Progenitor cell of endocrine pancreas (in vitro differentiated cells): ENCODE data around the gene AMER1. TPM values are rescaled to one million over a fixed set of nuclear protein-coding genes. Genes with fewer than 3 reads are reported as not detected.

Experiments used
- DNase-seq: peaks from one replicate; pipeline ENCODE4 v3.0.0; 2021; ENCODE audit warnings: low spot score; ENCODE audit not compliant: unreplicated experiment
- H3K27ac Mint-ChIP-seq: 2 replicates; pipeline ENCODE4 v1.8.0; 2021; ENCODE audit warnings: mild to moderate bottlenecking, moderate library complexity, mixed read lengths
- H3K27me3 Mint-ChIP-seq: 2 replicates; pipeline ENCODE4 v1.8.0; 2021; ENCODE audit warnings: mixed read lengths
- H3K36me3 Mint-ChIP-seq: 2 replicates; pipeline ENCODE4 v1.8.0; 2022; ENCODE audit warnings: mixed read lengths; ENCODE audit not compliant: insufficient read depth
- H3K4me1 Mint-ChIP-seq: 2 replicates; pipeline ENCODE4 v1.8.0; 2021; ENCODE audit warnings: low read depth, mixed read lengths
- H3K4me3 Mint-ChIP-seq: 2 replicates; pipeline ENCODE4 v1.8.0; 2021; ENCODE audit warnings: low read depth, mild to moderate bottlenecking, moderate library complexity, mixed read lengths
- H3K9me3 Mint-ChIP-seq: 2 replicates; pipeline ENCODE4 v1.8.0; 2021; ENCODE audit warnings: low read depth, mixed read lengths
- total RNA-seq: library from RNA; stranded (reverse); gene quantifications from 2 replicates; pipeline ENCODE4 v1.2.1, GENCODE V29; 2021
- TF ChIP-seq, protein P1 (sequence below): fragments of 200-600 bp; sonication (generic); IDR thresholded peaks from one replicate; pipeline ENCODE4 v1.5.0; 2021; ENCODE audit warnings: antibody characterized with exemption, mild to moderate bottlenecking; ENCODE audit not compliant: unreplicated experiment

AMER1 gene
- total RNA-seq, 1 donor from 2014 or later: 12.6 TPM

DNA sequence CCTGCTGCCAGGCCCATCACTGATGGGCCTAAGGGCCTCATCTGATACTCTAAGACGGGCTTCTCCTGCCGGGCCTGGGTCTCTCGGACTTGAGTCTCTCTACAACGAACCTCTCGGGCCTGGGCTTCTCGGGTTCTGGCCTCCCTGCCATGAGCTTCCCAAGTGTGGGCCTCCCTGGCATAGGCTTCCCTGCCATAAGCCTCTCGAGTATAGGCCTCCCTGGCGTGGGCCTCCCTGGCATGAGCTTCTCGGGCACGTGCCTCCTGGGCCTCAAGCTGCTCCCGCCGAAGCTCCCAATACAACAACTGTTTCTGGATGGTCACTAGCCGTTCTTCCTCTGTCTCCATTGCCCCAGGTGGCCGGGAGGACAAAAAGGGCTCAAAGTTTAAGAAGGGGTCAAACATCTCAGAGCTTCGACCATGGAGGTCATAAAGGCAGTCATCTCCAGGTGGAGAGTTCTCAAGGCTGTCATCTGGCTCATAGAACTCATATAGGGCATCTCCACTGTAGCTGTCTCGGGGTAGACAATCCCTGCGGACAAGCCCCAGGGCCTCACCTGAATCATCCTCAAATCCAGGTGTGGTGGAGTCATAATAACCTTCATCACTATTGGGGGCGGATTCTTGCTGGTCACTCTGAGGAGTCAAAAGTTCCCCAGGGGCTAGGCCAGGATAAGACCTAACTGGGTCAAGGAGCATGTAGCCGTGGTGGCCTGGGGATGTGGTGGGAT is 14.1 kb downstream of the AMER1 start:
- H3K4me1 Mint-ChIP-seq: no peaks in the 10 kb centered on the region
- DNase-seq: no peak
- no peak overlapping the region for H3K27ac Mint-ChIP-seq
- H3K9me3 Mint-ChIP-seq: peaks cover 12% of the 10 kb centered on the region
- no peak overlapping the region for H3K4me3 Mint-ChIP-seq
- no peaks in the 10 kb centered on the region for H3K27me3 Mint-ChIP-seq
- peaks cover 4% of the 10 kb centered on the region for H3K36me3 Mint-ChIP-seq
- TF ChIP-seq, protein P1, sequence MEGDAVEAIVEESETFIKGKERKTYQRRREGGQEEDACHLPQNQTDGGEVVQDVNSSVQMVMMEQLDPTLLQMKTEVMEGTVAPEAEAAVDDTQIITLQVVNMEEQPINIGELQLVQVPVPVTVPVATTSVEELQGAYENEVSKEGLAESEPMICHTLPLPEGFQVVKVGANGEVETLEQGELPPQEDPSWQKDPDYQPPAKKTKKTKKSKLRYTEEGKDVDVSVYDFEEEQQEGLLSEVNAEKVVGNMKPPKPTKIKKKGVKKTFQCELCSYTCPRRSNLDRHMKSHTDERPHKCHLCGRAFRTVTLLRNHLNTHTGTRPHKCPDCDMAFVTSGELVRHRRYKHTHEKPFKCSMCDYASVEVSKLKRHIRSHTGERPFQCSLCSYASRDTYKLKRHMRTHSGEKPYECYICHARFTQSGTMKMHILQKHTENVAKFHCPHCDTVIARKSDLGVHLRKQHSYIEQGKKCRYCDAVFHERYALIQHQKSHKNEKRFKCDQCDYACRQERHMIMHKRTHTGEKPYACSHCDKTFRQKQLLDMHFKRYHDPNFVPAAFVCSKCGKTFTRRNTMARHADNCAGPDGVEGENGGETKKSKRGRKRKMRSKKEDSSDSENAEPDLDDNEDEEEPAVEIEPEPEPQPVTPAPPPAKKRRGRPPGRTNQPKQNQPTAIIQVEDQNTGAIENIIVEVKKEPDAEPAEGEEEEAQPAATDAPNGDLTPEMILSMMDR: no peak

DNA sequence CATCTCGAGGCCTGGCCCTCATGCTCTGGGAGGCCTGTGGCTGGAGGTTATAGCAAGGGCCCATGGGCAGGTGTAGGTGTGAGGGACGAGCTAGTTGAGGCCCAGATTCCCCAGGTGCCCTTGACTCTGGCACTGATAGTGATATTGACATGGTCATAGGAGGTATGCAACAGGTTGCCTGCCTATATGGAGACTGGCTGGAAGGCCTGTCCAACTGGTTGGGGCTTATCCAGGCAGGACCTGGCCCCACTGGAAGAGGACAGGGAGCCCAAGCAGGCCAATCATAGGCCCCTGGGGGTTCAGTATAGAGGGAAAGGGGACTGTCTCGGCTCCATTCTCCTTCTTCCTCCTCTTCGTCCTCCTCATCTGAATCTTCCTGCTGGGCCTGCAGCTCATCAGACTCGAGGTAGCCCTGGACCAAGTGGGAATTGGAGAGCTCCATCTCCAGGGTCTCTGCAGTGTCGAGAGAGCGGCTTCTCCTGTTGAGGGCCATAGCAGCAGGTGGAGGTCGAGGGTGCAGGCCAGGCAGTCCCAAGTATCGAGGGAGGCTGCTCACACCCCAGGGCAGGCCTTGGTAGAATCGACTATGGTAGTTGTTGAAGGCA is 15.3 kb downstream of the AMER1 start:
- H3K9me3 Mint-ChIP-seq: peaks cover 16% of the 10 kb centered on the region
- no peaks in the 10 kb centered on the region for H3K27me3 Mint-ChIP-seq

DNA sequence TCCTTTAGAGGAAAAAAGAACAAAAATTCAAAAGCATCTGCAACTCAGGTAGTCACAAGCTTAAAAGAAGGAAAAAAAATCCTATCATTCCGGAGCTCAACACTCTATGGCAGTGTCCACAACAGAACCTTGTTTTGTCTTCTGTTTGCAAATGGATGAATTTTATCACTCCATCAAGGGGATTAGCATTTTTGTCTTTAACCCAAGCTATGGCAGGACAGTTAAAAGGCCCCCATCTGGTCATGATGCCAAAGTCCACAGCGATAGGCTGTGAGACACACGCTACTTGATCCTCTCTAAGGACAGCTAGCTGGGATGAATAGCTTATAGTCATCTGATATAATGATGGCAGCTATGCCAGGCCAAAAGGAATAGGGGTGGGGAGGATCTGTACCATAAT is 16.6 kb downstream of the AMER1 start:
- no peaks in the 10 kb centered on the region for H3K27me3 Mint-ChIP-seq
- TF ChIP-seq, protein P1: no peak
- peaks cover 13% of the 10 kb centered on the region for H3K9me3 Mint-ChIP-seq
- H3K4me1 Mint-ChIP-seq: peaks cover 2% of the 10 kb centered on the region
- no peak overlapping the region for H3K4me3 Mint-ChIP-seq
- H3K36me3 Mint-ChIP-seq: peaks cover 6% of the 10 kb centered on the region
- no peak overlapping the region for H3K27ac Mint-ChIP-seq
- no peak for DNase-seq

More for the DNA sequence above, 15.3 kb downstream of the AMER1 start:
- Mint-ChIP-seq H3K27ac (no peak overlapping the region), H3K36me3 (peaks cover 6% of the 10 kb centered on the region), H3K4me1 (no peaks in the 10 kb centered on the region), H3K4me3 (no peak overlapping the region)
- TF ChIP-seq, protein P1: no peak
- DNase-seq: no peak

DNA sequence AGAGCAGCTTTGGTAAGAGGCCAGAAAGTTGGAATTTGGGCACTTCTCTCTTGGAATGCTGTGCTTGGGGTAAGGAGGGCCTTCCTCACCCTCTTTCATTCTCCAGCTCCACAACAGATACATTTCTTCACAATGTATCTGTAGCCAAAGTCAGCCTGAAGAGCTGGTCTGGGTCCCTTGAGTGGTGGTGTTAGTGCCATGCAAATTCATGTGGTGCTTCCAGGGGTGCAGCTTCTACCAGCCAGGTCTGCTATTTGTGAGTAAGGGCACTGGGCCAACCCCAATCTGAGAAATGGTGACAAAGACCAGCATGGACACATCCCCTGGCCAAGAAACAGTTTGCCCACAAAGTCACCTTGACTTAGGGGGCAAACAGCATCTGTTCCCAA is 17.8 kb downstream of the AMER1 start:
- DNase-seq: no peak
- Mint-ChIP-seq H3K9me3 (peaks cover 13% of the 10 kb centered on the region), H3K36me3 (peaks cover 6% of the 10 kb centered on the region), H3K27me3 (no peaks in the 10 kb centered on the region), H3K27ac (no peak overlapping the region), H3K4me1 (peaks cover 9% of the 10 kb centered on the region), H3K4me3 (no peak overlapping the region)
- TF ChIP-seq, protein P1: no peak

DNA sequence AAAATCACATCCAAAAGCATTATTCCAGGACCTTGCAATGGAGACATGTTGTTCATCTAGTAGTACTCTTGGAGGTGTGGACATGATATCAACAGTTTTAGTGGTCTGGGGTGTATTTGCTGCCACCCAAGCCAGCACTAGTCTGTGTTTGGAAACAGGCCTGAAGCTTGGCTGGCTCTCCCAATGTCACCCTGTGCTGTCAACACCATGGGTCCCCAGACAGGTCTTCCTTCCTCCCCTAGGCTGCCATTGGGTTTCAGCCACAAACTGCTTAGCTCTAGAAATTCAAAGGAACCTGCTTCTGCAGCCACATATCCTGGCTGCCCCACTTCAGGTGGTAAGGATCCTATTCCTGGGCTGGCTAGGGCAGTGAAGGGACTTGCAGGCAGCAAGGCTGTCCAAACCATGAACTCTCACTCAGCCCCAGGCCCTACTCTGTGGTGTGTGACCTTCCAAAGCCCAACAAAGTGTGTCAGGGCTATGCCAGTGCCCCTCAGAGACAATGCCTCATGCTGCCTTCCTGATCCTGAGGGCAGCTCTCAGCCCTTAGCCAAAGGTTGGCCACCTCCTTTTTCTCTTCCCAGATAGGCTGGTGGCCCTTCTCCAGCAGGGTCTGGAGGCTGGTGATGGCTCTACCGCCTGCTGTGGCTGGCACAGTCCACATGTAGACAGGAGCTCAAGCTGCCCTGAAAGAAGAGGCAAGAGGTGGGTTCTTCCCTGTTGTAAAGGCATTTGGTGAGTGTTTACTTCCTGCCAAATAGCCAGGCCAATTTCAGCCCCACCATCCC is 18.3 kb downstream of the AMER1 start:
- H3K27ac Mint-ChIP-seq: no peak overlapping the region
- H3K4me3 Mint-ChIP-seq: no peak overlapping the region
- H3K36me3 Mint-ChIP-seq: peaks cover 6% of the 10 kb centered on the region
- no peaks in the 10 kb centered on the region for H3K27me3 Mint-ChIP-seq
- H3K4me1 Mint-ChIP-seq: peaks cover 11% of the 10 kb centered on the region
- H3K9me3 Mint-ChIP-seq: peaks cover 13% of the 10 kb centered on the region
- no peak for DNase-seq
- TF ChIP-seq, protein P1: no peak
